Dermis blood vessel endothelial cell (primary cell): Measurements from ENCODE around the gene MYDGF. TPM values are rescaled to one million over a fixed set of nuclear protein-coding genes. Genes with fewer than 3 reads are reported as not detected.

Experiments used
- total RNA-seq: library from RNA; depleted of rRNA; stranded (reverse); fragments of >200 nt; gene quantifications from 2 replicates; pipeline ENCODE4 v1.2.3, GENCODE V29; 2014

The MYDGF gene
- total RNA-seq, 1 donor from 2014 or later: 140 TPM

Other genes starting within 250 kb of the MYDGF start
- gene UBXN6, start 212.5 kb downstream of the MYDGF start, total RNA-seq: 80.7 and 96.5 TPM in 2 replicates
- gene HDGFL2, start 198.0 kb downstream of the MYDGF start, total RNA-seq: 49.7 and 65.1 TPM in 2 replicates
- 1.1 and 1.5 TPM in 2 replicates for gene PLIN4, start 151.9 kb downstream of the MYDGF start, total RNA-seq
- gene PLIN5, start 135.1 kb downstream of the MYDGF start, total RNA-seq: 4.7 and 11.7 TPM in 2 replicates
- gene LRG1, start 130.3 kb downstream of the MYDGF start, total RNA-seq: 1.2 and 1.6 TPM in 2 replicates
- gene SEMA6B, start 110.7 kb downstream of the MYDGF start, total RNA-seq: 143 and 209 TPM in 2 replicates
- 65.4 and 70.1 TPM in 2 replicates for gene TNFAIP8L1, start 30.8 kb downstream of the MYDGF start, total RNA-seq
- 42.9 and 64.4 TPM in 2 replicates for gene DPP9, start 53.5 kb upstream of the MYDGF start, total RNA-seq
- gene FEM1A, start 121.4 kb upstream of the MYDGF start, total RNA-seq: 18.4 and 18.7 TPM in 2 replicates
- gene TICAM1, start 161.4 kb upstream of the MYDGF start, total RNA-seq: 4.9 and 7.7 TPM in 2 replicates
- gene PLIN3, start 197.3 kb upstream of the MYDGF start, total RNA-seq: 111 and 167 TPM in 2 replicates
- not detected in 2 replicates for gene ARRDC5, start 232.6 kb upstream of the MYDGF start, total RNA-seq
- gene UHRF1, start 239.2 kb upstream of the MYDGF start, total RNA-seq: 22.0 and 55.7 TPM in 2 replicates